Measurements from ENCODE around the gene SORBS2. TPM values are rescaled to one million over a fixed set of nuclear protein-coding genes. Genes with fewer than 3 reads are reported as not detected.

Gene SORBS2
- total and polyA plus RNA-seq, 2 of the 8 experiments (the other 6 are each of a cell fraction or from before 2014, with no cell fraction given) = 73.0 to 87.1 TPM

GRCh38 chr4:185573651-185574199 is 238.3 kb downstream of the SORBS2 start (continued):
- TF ChIP-seq POLR2AphosphoS5 (IDR thresholded peaks at IDR 0.05; ENCODE audit: low read depth, low read length) = 0 out of 2 replicates have a peak, but pooled peaks have one; percentile 26
- TF ChIP-seq RXRA (IDR thresholded peaks at IDR 0.05; ENCODE audit: insufficient read depth, low read depth, low read length) = no peak
- TF ChIP-seq NANOG (IDR thresholded peaks at IDR 0.05; ENCODE audit: insufficient read depth, low read depth, low read length, poor library complexity, severe bottlenecking) = no peak
- peak; percentile 20; the same call in 1 of the 2 replicates for TF ChIP-seq KDM1A (IDR thresholded peaks at IDR 0.05; ENCODE audit: borderline replicate concordance, low read length)
- no peak for TF ChIP-seq CTCF (IDR thresholded peaks at IDR 0.05; ENCODE audit: control extremely low read depth in 1 of 3, insufficient read depth in 1 of 3, low read depth in 1 of 3, low read length in 3 of 3)
- TF ChIP-seq MAFK (IDR thresholded peaks at IDR 0.05; ENCODE audit: low read depth, low read length) = peak; percentile 93
- no peak for TF ChIP-seq HDAC6 (IDR thresholded peaks at IDR 0.05; ENCODE audit: low read depth, low read length)
- TF ChIP-seq TBP (IDR thresholded peaks at IDR 0.05; ENCODE audit: low read depth, low read length) = no peak
- no peak for TF ChIP-seq EP300 (IDR thresholded peaks at IDR 0.05; ENCODE audit: borderline replicate concordance in 1 of 2, low read depth in 2 of 2, low read length in 2 of 2)
- TF ChIP-seq HDAC2 (IDR thresholded peaks at IDR 0.05; ENCODE audit: borderline replicate concordance in 1 of 2, low read depth in 2 of 2, low read length in 2 of 2) = 0 out of 4 replicates have a peak, but pooled peaks of 1 of the 2 experiments have one; percentile 53
- no peak for TF ChIP-seq SAP30 (IDR thresholded peaks at IDR 0.05; ENCODE audit: insufficient read depth, insufficient replicate concordance, low read length)
- TF ChIP-seq SUZ12 (IDR thresholded peaks at IDR 0.05; ENCODE audit: low read length) = no peak
- no peak for TF ChIP-seq FOSL1 (IDR thresholded peaks at IDR 0.05; ENCODE audit: insufficient read depth, low read depth, low read length)
- TF ChIP-seq BACH1 (IDR thresholded peaks at IDR 0.05; ENCODE audit: low read length) = peak; percentile 63
- no peak for TF ChIP-seq GTF2F1 (IDR thresholded peaks at IDR 0.05; ENCODE audit: borderline replicate concordance, low read depth, low read length)
- TF ChIP-seq TAF1 (IDR thresholded peaks at IDR 0.05; ENCODE audit: low read depth, low read length) = no peak
- TF ChIP-seq YY1 (IDR thresholded peaks at IDR 0.05; ENCODE audit: low read depth, low read length) = no peak
- TF ChIP-seq KDM4A (IDR thresholded peaks at IDR 0.05; ENCODE audit: low read depth, low read length, severe bottlenecking) = no peak
- no peak; the same call in 1 of the 2 replicates for TF ChIP-seq SIX5 (IDR thresholded peaks at IDR 0.05; ENCODE audit: low read depth, low read length)
- no peak for TF ChIP-seq EGR1 (IDR thresholded peaks at IDR 0.05; ENCODE audit: borderline replicate concordance, low read depth, low read length)
- no peak for TF ChIP-seq E2F6 (IDR thresholded peaks at IDR 0.05)
